GM21528 (cell line): Measurements from ENCODE around the gene TWIST1.

Experiments used
- ATAC-seq: cut with Tn5 transposase; IDR thresholded peaks from one replicate; pipeline ENCODE4 v1.9.1; 2021; ENCODE audit warnings: mild to moderate bottlenecking, moderate library complexity; ENCODE audit not compliant: unreplicated experiment, low FRiP score

TWIST1 gene

GRCh38 chr7:19117091-19117869, at the start of gene TWIST1:
Gene TWIST1, minus strand, starts transcription at chr7:19117636. Its CDS starts 315 bp downstream, at chr7:19117321.
- no peak for ATAC-seq

GRCh38 chr7:19161671-19162070, 44.2 kb upstream of the TWIST1 start:
- no peak for ATAC-seq

GRCh38 chr7:19146699-19147098, 29.3 kb upstream of the TWIST1 start:
- no peak for ATAC-seq

- ATAC-seq: no peak
Measured at GRCh38 chr7:19145434-19146115, 28.1 kb upstream of the TWIST1 start.

- ATAC-seq: no peak
Measured at GRCh38 chr7:19144661-19145433, 27.4 kb upstream of the TWIST1 start, which contains the start of gene FERD3L. Gene FERD3L, minus strand, starts transcription at chr7:19145421. Its CDS starts 59 bp downstream, at chr7:19145362.

- ATAC-seq: no peak
Measured at GRCh38 chr7:19143881-19144574, 26.6 kb upstream of the TWIST1 start.

- no peak for ATAC-seq
Measured at GRCh38 chr7:19139706-19140327, 22.4 kb upstream of the TWIST1 start.

GRCh38 chr7:19133886-19134285, 16.4 kb upstream of the TWIST1 start:
- ATAC-seq: no peak

GRCh38 chr7:19133390-19133789, 16.0 kb upstream of the TWIST1 start:
- no peak for ATAC-seq

GRCh38 chr7:19128856-19129255, 11.4 kb upstream of the TWIST1 start:
- no peak for ATAC-seq

- ATAC-seq: no peak
Measured at GRCh38 chr7:19121977-19122588, 4.6 kb upstream of the TWIST1 start.

GRCh38 chr7:19119870-19120486, 2.5 kb upstream of the TWIST1 start:
- no peak for ATAC-seq

- ATAC-seq: no peak
Measured at GRCh38 chr7:19119372-19119771, 1.9 kb upstream of the TWIST1 start.

- ATAC-seq: no peak
Measured at GRCh38 chr7:19118636-19119371, 1.4 kb upstream of the TWIST1 start.

GRCh38 chr7:19117870-19118608, 603 bp upstream of the TWIST1 start:
- no peak for ATAC-seq

- ATAC-seq: no peak
Measured at GRCh38 chr7:19116121-19117090, 1.0 kb downstream of the TWIST1 start.

GRCh38 chr7:19114551-19114855, 2.9 kb downstream of the TWIST1 start:
- ATAC-seq: no peak
